Stimulated activated CD8-positive, alpha-beta memory T cell treated with anti-CD3 and anti-CD28 coated beads, Interleukin-15, amount 100 ng/mL, for 48 hours (primary cell): ENCODE results near the gene LDLRAD4.
"Not testable (repeated sequence)": the region's sequence is repeated elsewhere in the genome, so short reads cannot be mapped to it uniquely, and the experiment has no call there.

ENCODE experiments used
- DNase-seq, 2 donors: peaks; one replicate each; pipeline ENCODE4 v3.0.0-alpha.2; 2020; ENCODE audit warnings: low read depth in 2 of 2

The LDLRAD4 gene

GRCh38 chr18:13336841-13337240 is 118.3 kb downstream of the LDLRAD4 start:
- DNase-seq, result no peak

GRCh38 chr18:13337369-13337768 is 118.8 kb downstream of the LDLRAD4 start:
- DNase-seq, result no peak

- DNase-seq, result no peak
Observed at GRCh38 chr18:13338318-13338717, 119.8 kb downstream of the LDLRAD4 start.

GRCh38 chr18:13339653-13340052 is 121.1 kb downstream of the LDLRAD4 start:
- DNase-seq, result no peak

- not testable (repeated sequence) for DNase-seq
Observed at GRCh38 chr18:13346449-13346848, 127.9 kb downstream of the LDLRAD4 start.

- DNase-seq, result no peak
Observed at GRCh38 chr18:13353084-13353823, 134.7 kb downstream of the LDLRAD4 start.

- no peak for DNase-seq
Observed at GRCh38 chr18:13354402-13354801, 135.8 kb downstream of the LDLRAD4 start.

GRCh38 chr18:13356032-13356431 is 137.5 kb downstream of the LDLRAD4 start:
- no peak for DNase-seq

- DNase-seq, result no peak
Observed at GRCh38 chr18:13357289-13357688, 138.7 kb downstream of the LDLRAD4 start.

GRCh38 chr18:13359210-13359609 is 140.7 kb downstream of the LDLRAD4 start:
- DNase-seq, result no peak

- no peak for DNase-seq
Observed at GRCh38 chr18:13361431-13361830, 142.9 kb downstream of the LDLRAD4 start.

GRCh38 chr18:13362051-13362450 is 143.5 kb downstream of the LDLRAD4 start:
- DNase-seq, result no peak

GRCh38 chr18:13362607-13363006 is 144.0 kb downstream of the LDLRAD4 start:
- no peak for DNase-seq

- no peak for DNase-seq
Observed at GRCh38 chr18:13363359-13363758, 144.8 kb downstream of the LDLRAD4 start.

- DNase-seq, result no peak
Observed at GRCh38 chr18:13364721-13365205, 146.2 kb downstream of the LDLRAD4 start.

- no peak for DNase-seq
Observed at GRCh38 chr18:13366131-13366530, 147.6 kb downstream of the LDLRAD4 start.

- DNase-seq, result no peak
Observed at GRCh38 chr18:13366541-13366940, 148.0 kb downstream of the LDLRAD4 start.

- DNase-seq, result no peak
Observed at GRCh38 chr18:13366962-13367892, 148.7 kb downstream of the LDLRAD4 start.

- no peak for DNase-seq
Observed at GRCh38 chr18:13368080-13368813, 149.7 kb downstream of the LDLRAD4 start.

GRCh38 chr18:13369353-13369752 is 150.8 kb downstream of the LDLRAD4 start:
- DNase-seq, result no peak

- no peak for DNase-seq
Observed at GRCh38 chr18:13369756-13370510, 151.4 kb downstream of the LDLRAD4 start.
